ENCODE results near the gene EVC. TPM values are rescaled to one million over a fixed set of nuclear protein-coding genes. Genes with fewer than 3 reads are reported as not detected.
"Not testable (repeated sequence)": the region's sequence is repeated elsewhere in the genome, so short reads cannot be mapped to it uniquely, and the experiment has no call there.

The EVC gene
- total RNA-seq, 1 donor from 2014 or later = 39.8 TPM

GRCh38 chr4:5827108-5828004 lies 116.4 kb downstream of the EVC start:
- TF ChIP-seq, protein P1, sequence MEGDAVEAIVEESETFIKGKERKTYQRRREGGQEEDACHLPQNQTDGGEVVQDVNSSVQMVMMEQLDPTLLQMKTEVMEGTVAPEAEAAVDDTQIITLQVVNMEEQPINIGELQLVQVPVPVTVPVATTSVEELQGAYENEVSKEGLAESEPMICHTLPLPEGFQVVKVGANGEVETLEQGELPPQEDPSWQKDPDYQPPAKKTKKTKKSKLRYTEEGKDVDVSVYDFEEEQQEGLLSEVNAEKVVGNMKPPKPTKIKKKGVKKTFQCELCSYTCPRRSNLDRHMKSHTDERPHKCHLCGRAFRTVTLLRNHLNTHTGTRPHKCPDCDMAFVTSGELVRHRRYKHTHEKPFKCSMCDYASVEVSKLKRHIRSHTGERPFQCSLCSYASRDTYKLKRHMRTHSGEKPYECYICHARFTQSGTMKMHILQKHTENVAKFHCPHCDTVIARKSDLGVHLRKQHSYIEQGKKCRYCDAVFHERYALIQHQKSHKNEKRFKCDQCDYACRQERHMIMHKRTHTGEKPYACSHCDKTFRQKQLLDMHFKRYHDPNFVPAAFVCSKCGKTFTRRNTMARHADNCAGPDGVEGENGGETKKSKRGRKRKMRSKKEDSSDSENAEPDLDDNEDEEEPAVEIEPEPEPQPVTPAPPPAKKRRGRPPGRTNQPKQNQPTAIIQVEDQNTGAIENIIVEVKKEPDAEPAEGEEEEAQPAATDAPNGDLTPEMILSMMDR (IDR thresholded peaks at IDR 0.05) = no peak
- no peaks in the 10 kb centered on the region for H3K27me3 Mint-ChIP-seq (ENCODE audit: low read depth)
- no peaks in the 10 kb centered on the region for H3K9me3 Mint-ChIP-seq (ENCODE audit: low read depth)
- no peak overlapping the region for H3K4me3 Mint-ChIP-seq (ENCODE audit: unreplicated experiment)
- DNase-seq (ENCODE audit: low spot score) = no peak
- H3K36me3 Mint-ChIP-seq (ENCODE audit: low read depth) = peaks cover 29% of the 10 kb centered on the region
- no peaks in the 10 kb centered on the region for H3K4me1 Mint-ChIP-seq (ENCODE audit: low read depth)
- no peak overlapping the region for H3K27ac Mint-ChIP-seq (ENCODE audit: unreplicated experiment)

GRCh38 chr4:5828005-5828391 lies 117.0 kb downstream of the EVC start:
- H3K27ac Mint-ChIP-seq (ENCODE audit: unreplicated experiment) = no peak overlapping the region

DNA sequence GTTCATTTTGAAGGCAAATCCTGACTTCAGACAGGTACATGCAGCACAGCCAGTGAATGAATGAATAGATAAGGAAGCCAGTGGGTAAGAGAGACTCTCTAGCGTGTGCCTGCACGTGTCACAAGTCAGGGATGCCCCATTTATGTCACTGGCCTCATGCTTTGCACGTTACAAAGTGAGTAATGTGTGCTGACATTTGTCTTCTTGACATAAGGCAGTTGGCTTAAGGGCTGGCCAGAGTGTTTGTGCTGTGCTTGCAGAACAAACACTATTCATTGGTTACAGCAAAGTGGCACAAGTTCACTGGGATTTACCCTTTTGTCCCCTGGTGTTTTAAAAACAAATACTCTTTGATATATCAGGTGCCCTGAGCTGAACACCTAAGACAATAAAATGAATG lies 125.9 kb downstream of the EVC start:
- Mint-ChIP-seq H3K9me3 (ENCODE audit: low read depth) (no peaks in the 10 kb centered on the region), H3K27ac (ENCODE audit: unreplicated experiment) (no peak overlapping the region), H3K4me3 (ENCODE audit: unreplicated experiment) (no peak overlapping the region), H3K27me3 (ENCODE audit: low read depth) (no peaks in the 10 kb centered on the region), H3K36me3 (ENCODE audit: low read depth) (peaks cover 39% of the 10 kb centered on the region), H3K4me1 (ENCODE audit: low read depth) (no peaks in the 10 kb centered on the region)
- DNase-seq (ENCODE audit: low spot score) = no peak
- TF ChIP-seq, protein P1 (IDR thresholded peaks at IDR 0.05) = no peak

More at GRCh38 chr4:5828005-5828391, 117.0 kb downstream of the EVC start:
- DNase-seq (ENCODE audit: low spot score) = no peak
- Mint-ChIP-seq H3K9me3 (ENCODE audit: low read depth) (no peaks in the 10 kb centered on the region), H3K36me3 (ENCODE audit: low read depth) (peaks cover 28% of the 10 kb centered on the region), H3K4me3 (ENCODE audit: unreplicated experiment) (no peak overlapping the region), H3K27me3 (ENCODE audit: low read depth) (no peaks in the 10 kb centered on the region), H3K4me1 (ENCODE audit: low read depth) (no peaks in the 10 kb centered on the region)
- TF ChIP-seq, protein P1 (IDR thresholded peaks at IDR 0.05) = no peak

GRCh38 chr4:5837483-5837882 lies 126.5 kb downstream of the EVC start:
- H3K4me3 Mint-ChIP-seq (ENCODE audit: unreplicated experiment); H3K27me3 Mint-ChIP-seq (ENCODE audit: low read depth); H3K9me3 Mint-ChIP-seq (ENCODE audit: low read depth); DNase-seq (ENCODE audit: low spot score); H3K27ac Mint-ChIP-seq (ENCODE audit: unreplicated experiment); H3K4me1 Mint-ChIP-seq (ENCODE audit: low read depth): not testable (repeated sequence)
- peaks cover 41% of the 10 kb centered on the region for H3K36me3 Mint-ChIP-seq (ENCODE audit: low read depth)

DNA sequence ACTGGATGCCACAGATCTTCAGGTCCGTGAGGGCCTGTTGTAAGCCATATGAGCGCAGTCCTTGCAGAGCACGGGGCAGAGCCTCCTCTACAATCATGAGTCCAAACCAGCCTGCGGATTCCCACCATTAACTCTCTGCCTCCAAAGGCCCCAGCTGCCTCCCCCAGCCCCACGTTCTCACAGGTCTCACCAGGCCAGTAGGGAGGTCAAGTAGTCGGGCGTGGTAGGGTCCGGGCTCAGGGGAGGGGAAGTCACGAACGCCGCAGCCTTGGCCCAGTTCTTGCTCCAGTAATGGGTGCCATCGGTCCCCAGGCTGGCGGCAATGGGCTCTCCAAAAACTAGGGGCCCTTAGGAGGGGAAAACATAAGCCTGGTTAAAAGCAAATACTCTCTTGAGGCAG lies 128.3 kb downstream of the EVC start:
- Mint-ChIP-seq H3K4me1 (ENCODE audit: low read depth) (no peaks in the 10 kb centered on the region), H3K9me3 (ENCODE audit: low read depth) (no peaks in the 10 kb centered on the region), H3K4me3 (ENCODE audit: unreplicated experiment) (no peak overlapping the region), H3K36me3 (ENCODE audit: low read depth) (peaks cover 43% of the 10 kb centered on the region), H3K27ac (ENCODE audit: unreplicated experiment) (no peak overlapping the region), H3K27me3 (ENCODE audit: low read depth) (no peaks in the 10 kb centered on the region)
- no peak for DNase-seq (ENCODE audit: low spot score)
- TF ChIP-seq, protein P1 (IDR thresholded peaks at IDR 0.05) = no peak

Measured in chondrocyte (in vitro differentiated cells).